GM12892 (cell line): ENCODE data around the gene SMR3A.

ENCODE experiments used
- POLR2A ChIP-seq: IDR thresholded peaks from 2 replicates; pipeline ENCODE4 v1.6.1; 2011; ENCODE audit warnings: low read depth, low read length, control low read depth
- POLR2AphosphoS5 ChIP-seq: IDR thresholded peaks from 2 replicates; pipeline ENCODE4 v1.6.1; 2011; ENCODE audit warnings: low read depth, low read length, control low read depth

DNA sequence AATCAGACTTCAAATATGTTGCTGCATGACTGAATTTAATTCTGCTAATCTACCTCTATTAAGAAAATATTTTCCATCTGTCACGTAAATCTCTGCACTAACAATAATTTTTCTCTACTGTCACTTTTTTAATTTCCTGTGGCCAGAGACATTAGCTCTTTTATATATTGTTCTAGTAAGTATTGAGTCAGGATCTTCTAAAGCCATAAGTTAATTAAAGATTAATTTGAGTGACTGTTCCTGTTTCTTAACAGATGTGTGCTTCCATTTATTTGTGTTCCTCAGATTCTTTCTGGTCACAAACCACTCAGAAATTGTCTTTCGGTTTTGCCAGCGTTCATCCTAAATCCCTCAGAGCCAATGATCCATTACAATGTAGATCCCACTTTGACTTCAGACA is 20.0 kb downstream of the SMR3A start:
- no peak for TF ChIP-seq POLR2A
- no peak for TF ChIP-seq POLR2AphosphoS5
